Measurements from ENCODE around the gene FAM120A. TPM values are rescaled to one million over a fixed set of nuclear protein-coding genes. Genes with fewer than 3 reads are reported as not detected.

The FAM120A gene
- total and polyA plus RNA-seq, 7 donors, result 59.9 to 106 (median 66.0) TPM

DNA sequence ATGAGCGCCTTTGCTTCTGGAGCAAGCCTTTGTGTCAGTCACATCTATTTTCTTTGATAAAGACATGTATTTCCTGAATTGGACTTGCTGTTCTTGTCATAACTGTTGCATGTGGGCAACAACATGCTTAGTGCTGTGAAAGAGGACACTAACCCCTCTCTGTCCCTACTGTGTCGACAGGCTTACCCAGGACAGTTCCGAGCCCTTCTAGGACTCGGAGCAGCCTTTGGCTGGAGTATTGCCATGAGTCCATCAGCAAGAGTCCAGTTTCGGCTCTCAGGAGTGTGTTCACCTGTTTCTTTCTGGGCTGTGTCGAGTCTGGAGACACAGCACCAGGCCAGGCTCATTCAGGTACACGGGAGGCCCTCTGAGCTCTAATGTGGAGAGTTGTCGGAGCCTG is 88.8 kb downstream of the FAM120A start:
- Histone ChIP-seq H3K36me3 (peaks cover 0 to 48% (median 11%) of the 10 kb centered on the region in 4 donors), H3K27ac (no peak overlapping the region), H3K27me3 (no peaks in the 10 kb centered on the region), H3K4me1 (peaks cover 0 to 21% (median 13%) of the 10 kb centered on the region in 4 donors), H3K9me3 (no peaks in the 10 kb centered on the region), H3K4me3 (no peak overlapping the region)
- DNase-seq, result no peak
- WGBS, 2 donors, result 94 to 96% methylated on average over 8 of the region's 8 CpGs
- intact Hi-C loops (cut with DNase I), result no loop called here
- TF ChIP-seq EP300 (IDR thresholded peaks at IDR 0.05) (no peak), POLR2A (IDR thresholded peaks at IDR 0.05) (no peak), POLR2AphosphoS5 (IDR thresholded peaks at IDR 0.05) (no peak)
- TF ChIP-seq, protein P1, sequence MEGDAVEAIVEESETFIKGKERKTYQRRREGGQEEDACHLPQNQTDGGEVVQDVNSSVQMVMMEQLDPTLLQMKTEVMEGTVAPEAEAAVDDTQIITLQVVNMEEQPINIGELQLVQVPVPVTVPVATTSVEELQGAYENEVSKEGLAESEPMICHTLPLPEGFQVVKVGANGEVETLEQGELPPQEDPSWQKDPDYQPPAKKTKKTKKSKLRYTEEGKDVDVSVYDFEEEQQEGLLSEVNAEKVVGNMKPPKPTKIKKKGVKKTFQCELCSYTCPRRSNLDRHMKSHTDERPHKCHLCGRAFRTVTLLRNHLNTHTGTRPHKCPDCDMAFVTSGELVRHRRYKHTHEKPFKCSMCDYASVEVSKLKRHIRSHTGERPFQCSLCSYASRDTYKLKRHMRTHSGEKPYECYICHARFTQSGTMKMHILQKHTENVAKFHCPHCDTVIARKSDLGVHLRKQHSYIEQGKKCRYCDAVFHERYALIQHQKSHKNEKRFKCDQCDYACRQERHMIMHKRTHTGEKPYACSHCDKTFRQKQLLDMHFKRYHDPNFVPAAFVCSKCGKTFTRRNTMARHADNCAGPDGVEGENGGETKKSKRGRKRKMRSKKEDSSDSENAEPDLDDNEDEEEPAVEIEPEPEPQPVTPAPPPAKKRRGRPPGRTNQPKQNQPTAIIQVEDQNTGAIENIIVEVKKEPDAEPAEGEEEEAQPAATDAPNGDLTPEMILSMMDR (IDR thresholded peaks at IDR 0.05), result no peak

DNA sequence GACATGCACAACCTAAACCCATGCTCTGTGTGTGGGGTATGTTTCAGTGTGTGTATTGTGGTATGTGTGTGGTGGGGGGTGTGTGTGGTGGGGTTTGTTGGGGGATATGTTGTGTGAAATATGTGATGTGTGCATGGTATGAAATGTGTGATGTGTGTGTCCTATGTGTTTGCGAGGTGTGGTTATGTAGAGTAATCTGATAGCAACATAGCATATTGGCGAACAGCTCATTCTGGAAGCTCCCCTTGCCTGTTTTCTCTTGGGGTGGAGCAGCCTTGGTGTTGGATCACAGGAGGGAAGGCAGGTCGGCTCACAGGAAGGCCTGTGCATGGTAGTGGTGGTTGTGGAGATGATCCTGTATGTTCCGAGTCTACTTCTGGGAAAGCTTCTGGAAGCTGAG is 89.5 kb downstream of the FAM120A start:
- H3K27me3 ChIP-seq, result no peaks in the 10 kb centered on the region
- intact Hi-C loops (cut with DNase I), result no loop called here
- H3K9me3 ChIP-seq, result no peaks in the 10 kb centered on the region
- H3K27ac ChIP-seq, result no peak overlapping the region
- no peak for DNase-seq
- H3K4me1 ChIP-seq, result peaks cover 0 to 21% (median 13%) of the 10 kb centered on the region in 4 donors
- H3K4me3 ChIP-seq, result no peak overlapping the region
- 90 to 91% methylated on average over 4 of the region's 4 CpGs for WGBS, 2 donors
- peaks cover 0 to 50% (median 11%) of the 10 kb centered on the region in 4 donors for H3K36me3 ChIP-seq
- TF ChIP-seq POLR2AphosphoS5 (IDR thresholded peaks at IDR 0.05) (no peak), POLR2A (IDR thresholded peaks at IDR 0.05) (no peak), EP300 (IDR thresholded peaks at IDR 0.05) (no peak)
- TF ChIP-seq, protein P1 (IDR thresholded peaks at IDR 0.05), result no peak

DNA sequence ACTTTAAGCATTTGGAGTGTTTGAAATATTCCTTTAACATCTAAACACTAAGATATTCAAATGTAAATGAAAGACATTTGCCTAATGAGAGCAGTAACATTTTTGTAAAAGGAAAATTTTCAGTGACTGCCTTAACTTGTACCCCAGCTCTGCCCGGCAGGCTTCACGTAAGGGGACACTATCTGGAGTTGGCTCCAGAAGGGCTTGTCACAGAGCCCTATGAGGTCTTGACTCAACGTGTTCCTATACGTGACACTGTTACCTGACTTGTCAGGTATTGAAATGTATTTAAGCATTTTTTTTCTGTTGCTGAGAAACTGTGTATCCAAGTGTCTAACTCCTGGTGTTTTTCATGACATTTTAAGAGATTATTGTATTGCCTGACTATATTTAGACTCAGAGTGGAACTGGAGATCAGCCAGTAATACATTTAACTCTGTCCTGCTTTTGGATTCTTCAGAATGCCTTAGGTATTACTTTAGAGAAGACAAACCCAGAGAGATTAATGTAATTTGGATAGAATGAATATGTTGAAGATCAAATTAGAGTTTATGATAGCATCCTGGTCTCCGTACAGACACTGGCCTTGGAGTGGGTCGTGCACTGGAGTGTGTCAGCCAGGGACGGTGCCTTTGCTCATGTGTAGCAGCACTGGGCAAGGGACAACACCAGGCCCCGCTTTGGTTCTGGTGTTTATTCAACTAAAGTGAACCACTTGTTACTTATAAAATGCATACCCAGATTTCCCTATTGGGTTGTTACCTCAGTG is 90.3 kb downstream of the FAM120A start:
- Histone ChIP-seq H3K36me3 (peaks cover 0 to 56% (median 13%) of the 10 kb centered on the region in 4 donors), H3K9me3 (no peaks in the 10 kb centered on the region), H3K4me1 (peaks cover 0 to 21% (median 13%) of the 10 kb centered on the region in 4 donors), H3K4me3 (no peak overlapping the region), H3K27ac (peak overlapping the region in 3 of 4 donors; percentile 2 to 51 (median 48)), H3K27me3 (no peaks in the 10 kb centered on the region)
- DNase-seq, result no peak
- no peak for TF ChIP-seq POLR2AphosphoS5 (IDR thresholded peaks at IDR 0.05)
- no peak for TF ChIP-seq EP300 (IDR thresholded peaks at IDR 0.05)
- TF ChIP-seq POLR2A (IDR thresholded peaks at IDR 0.05), result no peak
- TF ChIP-seq, protein P1 (IDR thresholded peaks at IDR 0.05), result no peak
- 89 to 95% methylated on average over 8 of the region's 8 CpGs for WGBS, 2 donors
- intact Hi-C loops (cut with DNase I), result no loop called here

- Histone ChIP-seq H3K36me3 (peaks cover 0 to 55% (median 13%) of the 10 kb centered on the region in 4 donors), H3K27me3 (no peaks in the 10 kb centered on the region), H3K9me3 (no peaks in the 10 kb centered on the region), H3K4me3 (no peak overlapping the region), H3K4me1 (peaks cover 0 to 21% (median 13%) of the 10 kb centered on the region in 4 donors), H3K27ac (no peak overlapping the region)
- no peak for DNase-seq
- no peak for TF ChIP-seq POLR2AphosphoS5 (IDR thresholded peaks at IDR 0.05)
- no peak for TF ChIP-seq POLR2A (IDR thresholded peaks at IDR 0.05)
- TF ChIP-seq, protein P1 (IDR thresholded peaks at IDR 0.05), result no peak
- TF ChIP-seq EP300 (IDR thresholded peaks at IDR 0.05), result no peak
- WGBS, 2 donors, result 97 to 98% methylated on average over 9 of the region's 9 CpGs
- intact Hi-C loops (cut with DNase I), result no loop called here
Observed at GRCh38 chr9:93543117-93543516, 91.6 kb downstream of the FAM120A start.

Measured in sigmoid colon (tissue), 7 donors.